Endodermal cell (in vitro differentiated cells): ENCODE data around the gene ASMT. TPM values are rescaled to one million over a fixed set of nuclear protein-coding genes. Genes with fewer than 3 reads are reported as not detected.
"Not testable (repeated sequence)": the region's sequence is repeated elsewhere in the genome, so short reads cannot be mapped to it uniquely, and the experiment has no call there.

Source experiments
- DNase-seq: peaks from one replicate; pipeline ENCODE4 v3.0.0-alpha.2; 2017
- H3K27ac ChIP-seq: 2 replicates; pipeline ENCODE4 v1.5.1; 2013; ENCODE audit warnings: mild to moderate bottlenecking, low read depth, low read length, moderate library complexity
- H3K27me3 ChIP-seq: 2 replicates; pipeline ENCODE4 v1.6.1; 2013; ENCODE audit warnings: mild to moderate bottlenecking, low read length, moderate library complexity; ENCODE audit not compliant: insufficient read depth, control insufficient read depth, poor library complexity, severe bottlenecking
- H3K36me3 ChIP-seq: 2 replicates; pipeline ENCODE4 v1.7.0; 2013; ENCODE audit warnings: mild to moderate bottlenecking, low read length, moderate library complexity; ENCODE audit not compliant: control insufficient read depth, insufficient read depth
- H3K4me1 ChIP-seq: one replicate; pipeline ENCODE4 v1.7.0; 2013; ENCODE audit warnings: low read length; ENCODE audit not compliant: control insufficient read depth, insufficient read depth
- H3K4me3 ChIP-seq: 2 replicates; pipeline ENCODE4 v1.5.1; 2013; ENCODE audit warnings: mild to moderate bottlenecking, low read length, moderate library complexity
- H3K9ac ChIP-seq: 2 replicates; pipeline ENCODE4 v1.6.1; 2013; ENCODE audit warnings: mild to moderate bottlenecking, low read length, moderate library complexity; ENCODE audit not compliant: poor library complexity, severe bottlenecking; ENCODE audit errors: extremely low read depth
- H3K9me3 ChIP-seq: 2 replicates; pipeline ENCODE4 v1.6.1; 2013; ENCODE audit warnings: mild to moderate bottlenecking, low read length, moderate library complexity; ENCODE audit not compliant: control insufficient read depth
- H3K27ac Mint-ChIP-seq: 2 replicates; pipeline ENCODE4 v1.8.0; 2020; ENCODE audit warnings: mixed read lengths
- H3K27me3 Mint-ChIP-seq: 2 replicates; pipeline ENCODE4 v1.8.0; 2021; ENCODE audit warnings: mild to moderate bottlenecking, mixed read lengths; ENCODE audit not compliant: insufficient read depth
- H3K36me3 Mint-ChIP-seq: 2 replicates; pipeline ENCODE4 v1.8.0; 2020; ENCODE audit warnings: low read depth, mixed read lengths
- H3K4me1 Mint-ChIP-seq: 2 replicates; pipeline ENCODE4 v1.8.0; 2020; ENCODE audit warnings: mixed read lengths
- H3K4me3 Mint-ChIP-seq: 2 replicates; pipeline ENCODE4 v1.8.0; 2020; ENCODE audit warnings: mild to moderate bottlenecking, moderate library complexity, mixed read lengths
- H3K9me3 Mint-ChIP-seq: 2 replicates; pipeline ENCODE4 v1.8.0; 2020; ENCODE audit warnings: mild to moderate bottlenecking, mixed read lengths
- CTCF ChIP-seq: fragments of 200-600 bp; sonication (generic); conservative IDR thresholded peaks from 2 replicates; pipeline ENCODE4 v1.5.0; 2021; ENCODE audit warnings: antibody characterized with exemption, mild to moderate bottlenecking
- WGBS, 2 experiments: methylation state at CpG; one replicate each; pipeline versions ENCODE4 v1.1.5 to v1.1.7; 2013; ENCODE audit warnings: missing lambda C conversion rate in 2 of 2, mixed read lengths in 1 of 2; ENCODE audit not compliant: insufficient coverage in 1 of 2, insufficient read length in 1 of 2; 5-methylcytosine and 5-hydroxymethylcytosine counted together
- long read RNA-seq, 4 experiments: library from polyadenylated mRNA in 2 of 4; library from RNA in 1 of 4; library from capped mRNA in 1 of 4; stranded (forward) in 3 of 4; unstranded in 1 of 4; transcript quantifications; one replicate each; pipeline ENCODE4 v2.0.0, GENCODE V29; 2020 to 2021; ENCODE audit warnings: inconsistent platforms in 1 of 4
- polyA plus RNA-seq, 2 experiments: library from polyadenylated mRNA; stranded (reverse); fragments of 50-300 nt; gene quantifications; one replicate each; pipeline ENCODE4 v1.2.3, GENCODE V29; 2013
- total RNA-seq, 2 donors: library from RNA; stranded (reverse); fragmentation: NEBNext Ultra II Directional in 1 of 2; extraction: Animal tissue kit (Norgen Biotek cat#: 25700) in 1 of 2; gene quantifications; 2 replicates in 1 of 2; 3 replicates in 1 of 2; pipeline ENCODE4 v1.2.1, GENCODE V29; 2021

The ASMT gene
- total RNA-seq, result not detected
- 0.68 TPM for polyA plus RNA-seq (2013, experiment 1 of 2)
- 0.83 TPM for polyA plus RNA-seq (2013, experiment 2 of 2)
- long read RNA-seq, experiment 1, result 0 reads
- long read RNA-seq, experiment 2, result 0 reads
- long read RNA-seq, experiment 3, result 0 reads
- long read RNA-seq, experiment 4, result 0 reads

DNA sequence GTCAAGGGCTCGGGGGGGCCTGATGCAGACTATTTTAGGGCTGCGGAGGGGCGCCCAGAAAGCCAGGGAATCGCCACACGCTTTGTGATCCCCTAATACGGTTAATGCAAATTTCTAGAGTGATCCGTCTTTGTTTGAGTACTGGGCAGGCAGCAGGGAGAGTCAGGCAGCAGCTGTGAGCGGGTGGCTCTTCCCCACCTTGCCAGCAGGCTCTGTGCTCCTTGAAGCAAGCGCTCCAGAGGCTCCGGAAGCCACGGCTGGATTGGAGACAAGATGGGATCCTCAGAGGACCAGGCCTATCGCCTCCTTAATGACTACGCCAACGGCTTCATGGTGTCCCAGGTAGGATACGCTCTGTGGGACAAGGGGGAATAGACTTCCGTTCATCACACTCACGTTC, at the start of gene ASMT:
TSS of gene ASMT (plus strand) at position 133 of the 400 bp plus-strand sequence. CDS start at position 274, 141 bp downstream.
- peaks cover 15% of the 10 kb centered on the region for H3K27me3 Mint-ChIP-seq
- H3K4me1 Mint-ChIP-seq, result peaks cover 9% of the 10 kb centered on the region
- no peaks in the 10 kb centered on the region for H3K9me3 ChIP-seq
- no peak within 1 kb of the TSS for H3K4me3 ChIP-seq
- no peak within 1 kb of the TSS for H3K4me3 Mint-ChIP-seq
- no peak within 1 kb of the TSS for H3K9ac ChIP-seq
- H3K4me1 ChIP-seq, result no peaks in the 10 kb centered on the region
- WGBS, 2 experiments, result 82 to 87% methylated on average over 17 of the region's 17 CpGs
- peak; percentile 66 for DNase-seq
- no peaks in the 10 kb centered on the region for H3K27me3 ChIP-seq
- no peaks in the 10 kb centered on the region for H3K9me3 Mint-ChIP-seq
- H3K27ac Mint-ChIP-seq, result no peak within 1 kb of the TSS
- H3K36me3 Mint-ChIP-seq, result no peaks in the 10 kb centered on the region
- no peaks in the 10 kb centered on the region for H3K36me3 ChIP-seq
- H3K27ac ChIP-seq, result no peak within 1 kb of the TSS
- peak; percentile 30 for TF ChIP-seq CTCF

DNA sequence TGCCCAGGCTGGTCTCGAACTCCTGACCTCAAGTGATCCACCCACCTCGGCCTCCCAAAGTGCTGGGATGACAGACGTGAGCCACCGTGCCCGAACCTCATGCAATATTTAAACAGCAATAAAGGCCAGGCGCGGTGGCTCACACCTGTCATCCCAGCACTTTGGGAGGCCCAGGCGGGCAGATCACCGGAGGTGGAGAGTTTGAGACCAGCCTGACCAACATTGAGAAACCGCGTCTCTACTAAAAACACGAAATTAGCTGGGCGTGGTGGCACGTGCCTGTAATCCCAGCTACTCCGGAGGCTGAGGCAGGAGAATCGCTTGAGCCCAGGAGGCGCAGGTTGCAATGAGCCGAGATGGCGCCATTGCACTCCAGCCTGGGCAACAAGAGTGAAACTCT, 40.7 kb upstream of the ASMT start:
- not testable (repeated sequence) for H3K4me3 Mint-ChIP-seq, H3K36me3 ChIP-seq, H3K27ac Mint-ChIP-seq, H3K4me1 ChIP-seq, H3K9me3 Mint-ChIP-seq, H3K27me3 ChIP-seq, H3K27me3 Mint-ChIP-seq, H3K4me3 ChIP-seq, H3K4me1 Mint-ChIP-seq, H3K9me3 ChIP-seq, DNase-seq, H3K36me3 Mint-ChIP-seq, H3K27ac ChIP-seq, H3K9ac ChIP-seq
- 88 to 91% methylated on average over 17 to 19 of the region's 19 CpGs for WGBS, 2 experiments

DNA sequence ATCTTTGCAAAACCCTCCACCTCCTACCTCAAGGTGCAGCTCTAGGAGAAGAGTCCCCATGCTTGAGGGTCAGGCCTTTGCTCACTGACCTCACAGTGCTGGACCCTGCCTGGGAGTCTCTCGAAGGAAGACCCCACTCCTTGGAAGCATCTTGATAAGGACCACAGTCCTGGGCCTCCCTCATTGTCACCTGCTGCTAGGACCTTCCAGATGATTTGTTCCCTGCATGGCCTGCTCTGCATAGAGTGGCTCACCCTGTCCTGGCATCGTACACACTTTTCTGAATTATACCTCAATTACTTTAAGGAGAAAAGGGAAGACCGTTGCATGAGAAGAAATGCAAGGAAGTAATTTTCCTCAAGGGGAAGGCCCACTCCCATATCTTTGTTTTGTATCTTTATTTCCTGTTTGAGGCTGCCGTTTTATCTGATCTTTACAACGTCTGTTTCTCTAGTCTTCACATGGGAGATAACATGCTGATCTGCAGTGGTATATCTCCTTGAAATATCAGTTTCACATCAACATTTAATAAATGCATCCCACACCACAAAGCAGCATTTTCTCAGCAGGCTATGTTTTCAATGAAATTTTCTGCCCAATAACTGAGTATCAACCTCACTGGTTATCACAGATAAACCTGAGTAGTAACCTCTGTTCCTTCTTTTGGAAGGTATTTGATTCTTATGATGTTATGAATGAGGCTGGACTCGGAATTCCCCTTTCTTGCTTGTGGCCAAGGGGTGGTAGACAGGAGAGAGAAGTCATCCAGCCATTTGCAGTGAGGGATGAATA, 38.5 kb upstream of the ASMT start:
- no peaks in the 10 kb centered on the region for H3K4me1 Mint-ChIP-seq
- no peaks in the 10 kb centered on the region for H3K36me3 Mint-ChIP-seq
- Histone ChIP-seq H3K9ac (no peak overlapping the region), H3K9me3 (no peaks in the 10 kb centered on the region), H3K36me3 (no peaks in the 10 kb centered on the region), H3K27ac (no peak overlapping the region), H3K4me3 (no peak overlapping the region), H3K27me3 (no peaks in the 10 kb centered on the region), H3K4me1 (no peaks in the 10 kb centered on the region)
- 75 to 84% methylated on average over 6 of the region's 6 CpGs for WGBS, 2 experiments
- DNase-seq, result no peak
- peaks cover 3% of the 10 kb centered on the region for H3K27me3 Mint-ChIP-seq
- H3K4me3 Mint-ChIP-seq, result no peak overlapping the region
- H3K9me3 Mint-ChIP-seq, result peaks cover 4% of the 10 kb centered on the region
- no peak overlapping the region for H3K27ac Mint-ChIP-seq
- no peak for TF ChIP-seq CTCF
